SK-N-SH (cell line): ENCODE results near the gene SPTBN5.

ENCODE experiments used
- EP300 ChIP-seq, 2 experiments: IDR thresholded peaks; 2 replicates each; pipeline versions ENCODE4 v1.4.0 to v1.6.1; 2012; ENCODE audit warnings: borderline replicate concordance in 1 of 2, low read depth in 1 of 2, low read length in 1 of 2
- POLR2AphosphoS5 ChIP-seq: IDR thresholded peaks from 2 replicates; pipeline ENCODE4 v1.6.1; 2012; ENCODE audit warnings: low read depth, low read length
- SIN3A ChIP-seq: IDR thresholded peaks from 2 replicates; pipeline ENCODE4 v1.6.1; 2012; ENCODE audit warnings: low read depth, mild to moderate bottlenecking, low read length, moderate library complexity, borderline replicate concordance
- SMC3 ChIP-seq: IDR thresholded peaks from 2 replicates; pipeline ENCODE4 v1.6.1; 2012; ENCODE audit warnings: low read depth, low read length, improper control_type of control experiment
- TF ChIP-seq, protein P1 (sequence below): IDR thresholded peaks from 2 replicates; pipeline ENCODE4 v1.4.0; 2012; ENCODE audit warnings: low read depth

DNA sequence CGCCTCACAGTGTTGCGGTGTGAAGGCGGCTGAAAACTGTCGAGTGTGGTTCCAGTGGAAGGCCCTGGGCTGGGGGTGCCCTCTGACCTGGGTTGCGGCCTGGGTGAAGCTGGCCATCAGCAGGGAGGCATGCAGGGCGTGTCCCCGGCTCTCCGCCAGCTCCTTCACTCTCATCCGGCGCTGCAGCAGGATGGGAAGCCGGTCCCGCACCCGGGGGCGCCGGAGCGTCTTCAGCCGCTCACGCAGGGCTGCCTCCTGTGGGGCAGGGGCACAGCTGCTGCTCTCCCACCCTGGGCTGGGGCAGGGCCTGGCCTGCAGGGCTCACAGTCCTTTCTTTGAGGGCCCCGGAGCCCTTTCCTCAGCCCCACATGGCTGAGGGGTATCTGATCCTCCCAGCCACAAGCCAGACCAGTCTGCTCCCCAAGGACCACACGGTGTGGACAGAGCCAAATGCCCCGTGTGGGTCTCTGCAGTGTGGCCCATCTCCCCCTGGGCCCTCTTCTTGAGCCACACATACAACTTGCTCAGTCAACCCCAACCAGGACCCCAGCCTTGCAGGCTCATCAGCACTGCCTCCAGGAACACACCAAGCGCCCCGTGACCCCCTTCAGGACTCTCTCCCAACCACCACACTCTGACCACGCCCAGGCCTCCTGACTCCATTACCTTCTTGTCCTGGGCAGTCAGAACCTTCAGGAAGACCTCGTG lies 26.8 kb downstream of the SPTBN5 start:
- no peak for TF ChIP-seq SIN3A
- TF ChIP-seq, protein P1, sequence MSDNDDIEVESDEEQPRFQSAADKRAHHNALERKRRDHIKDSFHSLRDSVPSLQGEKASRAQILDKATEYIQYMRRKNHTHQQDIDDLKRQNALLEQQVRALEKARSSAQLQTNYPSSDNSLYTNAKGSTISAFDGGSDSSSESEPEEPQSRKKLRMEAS = no peak
- no peak for TF ChIP-seq EP300 (IDR thresholded peaks at IDR 0.05; ENCODE audit: borderline replicate concordance in 1 of 2, low read depth in 1 of 2, low read length in 1 of 2)
- TF ChIP-seq SMC3 = no peak
- no peak for TF ChIP-seq POLR2AphosphoS5
